K562 (cell line): ENCODE measurements around the gene MGAT1. TPM values are rescaled to one million over a fixed set of nuclear protein-coding genes. Genes with fewer than 3 reads are reported as not detected.
A peak's percentile ranks its signal among the peaks of the same experiment; 100 is the strongest.

ENCODE experiments used
- ARHGAP35 ChIP-seq: fragments of 450-650 bp; IDR thresholded peaks from 2 replicates; pipeline ENCODE4 v1.6.1; 2018; ENCODE audit not compliant: partially characterized antibody
- BDP1 ChIP-seq: IDR thresholded peaks from 3 replicates; pipeline ENCODE4 v1.6.1; 2011; ENCODE audit not compliant: insufficient read length, insufficient read depth
- CHD2 ChIP-seq: IDR thresholded peaks from 2 replicates; pipeline ENCODE4 v1.6.1; 2011; ENCODE audit warnings: low read depth, low read length
- RERE ChIP-seq: sonication (generic); formaldehyde crosslinking; IDR thresholded peaks from 2 replicates; pipeline ENCODE4 v1.8.0; 2023; ENCODE audit warnings: missing genetic modification reagents, mild to moderate bottlenecking, borderline replicate concordance
- RHOXF2B ChIP-seq: fragments of 250-450 bp; sonication (Bioruptor Pico); conservative IDR thresholded peaks from 2 replicates; pipeline ENCODE4 v1.5.1; 2021
- ZBTB43 ChIP-seq: sonication (generic); formaldehyde crosslinking; IDR thresholded peaks from 2 replicates; pipeline ENCODE4 v1.8.0; 2023; ENCODE audit warnings: mild to moderate bottlenecking, missing genetic modification reagents
- ZFPM2 ChIP-seq: fragments of 250-450 bp; sonication (Bioruptor Pico); IDR thresholded peaks from 2 replicates; pipeline ENCODE4 v1.5.1; 2022; ENCODE audit warnings: mild to moderate bottlenecking
- ZNF766 ChIP-seq: fragments of 200-800 bp; sonication (Bioruptor generic); conservative IDR thresholded peaks from 2 replicates; pipeline ENCODE4 v1.6.1; 2016; ENCODE audit warnings: missing genetic modification characterization, missing compliant biosample characterization
- ZNF830 ChIP-seq: fragments of 250-450 bp; sonication (Bioruptor Pico); IDR thresholded peaks from 2 replicates; pipeline ENCODE4 v1.5.0; 2021; ENCODE audit warnings: mild to moderate bottlenecking
- polyA plus RNA-seq, 8 experiments: library from polyadenylated mRNA; depleted of rRNA in 4 of 8; stranded (reverse) in 5 of 8; unstranded in 3 of 8; fragments of >200 nt; fragmentation: Nextera tagmentation in 2 of 8; fragmentation: Illumina TruSeq in 1 of 8; extraction: Ambion mirVana in 2 of 8; extraction: Trizol in 1 of 8; gene quantifications; 2 replicates each; pipeline versions ENCODE4 v1.2.1 to v1.2.3, GENCODE V29; 2011 to 2014; ENCODE audit warnings: inconsistent platforms in 1 of 8, missing spikeins in 1 of 8
- total RNA-seq, 7 experiments: library from RNA; depleted of rRNA in 6 of 7; stranded (reverse); fragments of >200 nt in 6 of 7; fragmentation: Illumina TruSeq in 2 of 7; extraction: Trizol in 2 of 7; gene quantifications; 2 replicates each; pipeline versions ENCODE4 v1.2.1 to v1.2.3, GENCODE V29; 2011 to 2021; ENCODE audit warnings: low replicate concordance in 1 of 7

Gene MGAT1
- total and polyA plus RNA-seq, 9 of the 15 experiments (the other 6 are each of a cell fraction or from before 2014, with no cell fraction given), result 3.9 to 82.7 (median 44.5) TPM

GRCh38 chr5:180810210-180810958 is 7.8 kb upstream of the MGAT1 start (continued):
- no peak for TF ChIP-seq RERE (CRISPR knock-in tag)
- TF ChIP-seq ZNF830, result 0 out of 2 replicates have a peak, but pooled peaks have one; percentile 87
- no peak for TF ChIP-seq ZNF766 (CRISPR knock-in tag)
- no peak for TF ChIP-seq ZFPM2 (CRISPR knock-in tag)
- TF ChIP-seq ZBTB43, result no peak
- 0 out of 2 replicates have a peak, but pooled peaks have one; percentile 72 for TF ChIP-seq RHOXF2B (CRISPR knock-in tag)
- no peak for TF ChIP-seq BDP1
- no peak for TF ChIP-seq ARHGAP35
- TF ChIP-seq CHD2, result peak; percentile 58
